ENCODE data around the gene ABCC3.

Gene ABCC3

DNA sequence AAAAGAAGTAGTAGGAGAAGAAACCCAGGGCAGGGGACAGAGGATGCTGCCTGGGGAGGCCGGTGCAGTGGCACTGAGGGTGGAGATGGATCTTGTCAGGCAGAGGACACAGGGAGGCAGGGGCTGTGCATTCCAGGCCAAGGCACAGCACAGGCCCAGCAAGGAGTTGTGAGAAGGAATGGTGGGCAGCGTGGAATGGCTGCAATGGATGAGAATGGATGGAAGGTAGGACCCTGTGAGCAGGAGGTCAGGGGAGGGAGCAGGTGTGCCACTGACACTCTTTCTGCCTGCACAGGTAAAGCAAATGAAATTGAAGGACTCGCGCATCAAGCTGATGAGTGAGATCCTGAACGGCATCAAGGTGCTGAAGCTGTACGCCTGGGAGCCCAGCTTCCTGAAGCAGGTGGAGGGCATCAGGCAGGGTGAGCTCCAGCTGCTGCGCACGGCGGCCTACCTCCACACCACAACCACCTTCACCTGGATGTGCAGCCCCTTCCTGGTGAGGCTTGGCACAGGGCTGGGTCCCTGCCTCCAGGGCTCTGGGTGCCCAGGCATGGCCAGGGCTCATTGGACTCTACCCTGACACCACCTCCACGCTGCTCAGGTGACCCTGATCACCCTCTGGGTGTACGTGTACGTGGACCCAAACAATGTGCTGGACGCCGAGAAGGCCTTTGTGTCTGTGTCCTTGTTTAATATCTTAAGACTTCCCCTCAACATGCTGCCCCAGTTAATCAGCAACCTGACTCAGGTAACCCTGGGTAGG lies 32.8 kb downstream of the ABCC3 start:
- Histone ChIP-seq H3K4me1 (ENCODE audit: control insufficient read depth, low read length) (no peaks in the 10 kb centered on the region), H3K4me2 (ENCODE audit: low read length) (no peak overlapping the region), H3F3A (ENCODE audit: control insufficient read depth, insufficient read depth) (no peaks in the 10 kb centered on the region)

DNA sequence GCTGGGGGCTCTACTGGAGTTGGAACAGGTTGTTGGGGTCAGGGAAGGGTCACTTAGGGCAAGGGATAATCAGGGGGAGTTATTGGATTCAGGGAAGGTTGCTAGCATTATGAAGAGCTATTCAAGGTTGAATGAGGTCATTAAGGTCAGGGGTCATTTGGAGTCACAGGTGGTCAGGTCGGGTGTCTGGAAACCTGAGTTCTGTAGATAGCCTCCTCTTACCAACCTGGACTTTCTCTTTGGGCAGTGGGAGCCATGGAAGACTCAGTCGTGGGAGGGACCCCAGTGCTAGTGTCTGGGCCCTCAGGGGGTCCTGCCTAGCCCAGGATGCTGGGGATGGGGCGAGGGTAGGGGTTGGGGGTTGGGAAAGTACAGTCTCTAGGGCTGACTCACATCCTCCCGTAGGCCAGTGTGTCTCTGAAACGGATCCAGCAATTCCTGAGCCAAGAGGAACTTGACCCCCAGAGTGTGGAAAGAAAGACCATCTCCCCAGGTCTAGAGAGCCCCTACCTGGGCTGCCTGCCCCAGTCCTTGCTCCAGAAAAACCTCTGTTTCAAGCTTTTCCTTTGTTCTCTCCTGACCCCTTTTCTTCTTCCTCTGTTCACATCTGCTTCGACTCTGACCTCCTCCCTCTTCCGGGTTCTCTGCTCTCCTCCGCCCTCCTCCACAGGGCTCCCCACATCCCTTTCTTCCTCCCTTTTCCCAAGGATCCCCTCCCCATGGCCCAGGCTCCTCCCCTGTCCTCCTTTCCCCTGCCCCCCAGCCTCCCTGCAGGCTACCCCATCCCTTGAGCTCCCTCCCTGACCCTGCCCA lies 33.5 kb downstream of the ABCC3 start:
- Histone ChIP-seq H3K27me3 (ENCODE audit: control insufficient read depth, low read length) (no peaks in the 10 kb centered on the region), H3K4me3 (ENCODE audit: low read length) (no peak overlapping the region), H3K9me3 (ENCODE audit: control insufficient read depth, insufficient read depth, low read length) (no peaks in the 10 kb centered on the region), H3K9me2 (replicated peaks; ENCODE audit: control insufficient read depth, low read length) (no peaks in the 10 kb centered on the region), H3K36me3 (ENCODE audit: control insufficient read depth, low read length) (no peaks in the 10 kb centered on the region), H3K4me2 (ENCODE audit: low read length) (no peak overlapping the region), H3K79me2 (ENCODE audit: control insufficient read depth, low read length) (no peaks in the 10 kb centered on the region), H3F3A (ENCODE audit: control insufficient read depth, insufficient read depth) (no peaks in the 10 kb centered on the region), H3K4me1 (ENCODE audit: control insufficient read depth, low read length) (no peaks in the 10 kb centered on the region), H3K27ac (ENCODE audit: low read depth, low read length) (no peak overlapping the region), H4K20me1 (ENCODE audit: control insufficient read depth, insufficient read depth, low read depth, low read length) (no peaks in the 10 kb centered on the region)
- TF ChIP-seq, protein P1, sequence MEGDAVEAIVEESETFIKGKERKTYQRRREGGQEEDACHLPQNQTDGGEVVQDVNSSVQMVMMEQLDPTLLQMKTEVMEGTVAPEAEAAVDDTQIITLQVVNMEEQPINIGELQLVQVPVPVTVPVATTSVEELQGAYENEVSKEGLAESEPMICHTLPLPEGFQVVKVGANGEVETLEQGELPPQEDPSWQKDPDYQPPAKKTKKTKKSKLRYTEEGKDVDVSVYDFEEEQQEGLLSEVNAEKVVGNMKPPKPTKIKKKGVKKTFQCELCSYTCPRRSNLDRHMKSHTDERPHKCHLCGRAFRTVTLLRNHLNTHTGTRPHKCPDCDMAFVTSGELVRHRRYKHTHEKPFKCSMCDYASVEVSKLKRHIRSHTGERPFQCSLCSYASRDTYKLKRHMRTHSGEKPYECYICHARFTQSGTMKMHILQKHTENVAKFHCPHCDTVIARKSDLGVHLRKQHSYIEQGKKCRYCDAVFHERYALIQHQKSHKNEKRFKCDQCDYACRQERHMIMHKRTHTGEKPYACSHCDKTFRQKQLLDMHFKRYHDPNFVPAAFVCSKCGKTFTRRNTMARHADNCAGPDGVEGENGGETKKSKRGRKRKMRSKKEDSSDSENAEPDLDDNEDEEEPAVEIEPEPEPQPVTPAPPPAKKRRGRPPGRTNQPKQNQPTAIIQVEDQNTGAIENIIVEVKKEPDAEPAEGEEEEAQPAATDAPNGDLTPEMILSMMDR (IDR thresholded peaks at IDR 0.05; ENCODE audit: low read depth, low read length, poor library complexity, severe bottlenecking): no peak

More for the DNA sequence above, 32.8 kb downstream of the ABCC3 start:
- no peak overlapping the region for H3K27ac ChIP-seq (ENCODE audit: low read depth, low read length)
- no peaks in the 10 kb centered on the region for H4K20me1 ChIP-seq (ENCODE audit: control insufficient read depth, insufficient read depth, low read depth, low read length)
- H3K79me2 ChIP-seq (ENCODE audit: control insufficient read depth, low read length): no peaks in the 10 kb centered on the region
- H3K4me3 ChIP-seq (ENCODE audit: low read length): no peak overlapping the region
- H3K9me2 ChIP-seq (replicated peaks; ENCODE audit: control insufficient read depth, low read length): no peaks in the 10 kb centered on the region
- TF ChIP-seq EZH2phosphoT487 (IDR thresholded peaks at IDR 0.05; ENCODE audit: borderline replicate concordance, low read length): no peak
- TF ChIP-seq, protein P1 (IDR thresholded peaks at IDR 0.05; ENCODE audit: low read depth, low read length, poor library complexity, severe bottlenecking): no peak
- no peaks in the 10 kb centered on the region for H3K27me3 ChIP-seq (ENCODE audit: control insufficient read depth, low read length)
- H3K36me3 ChIP-seq (ENCODE audit: control insufficient read depth, low read length): no peaks in the 10 kb centered on the region
- no peaks in the 10 kb centered on the region for H3K9me3 ChIP-seq (ENCODE audit: control insufficient read depth, insufficient read depth, low read length)

GRCh38 chr17:50668838-50669581 lies 34.3 kb downstream of the ABCC3 start:
- no peaks in the 10 kb centered on the region for H3K9me3 ChIP-seq (ENCODE audit: control insufficient read depth, insufficient read depth, low read length)
- no peak overlapping the region for H3K4me3 ChIP-seq (ENCODE audit: low read length)
- no peak overlapping the region for H3K4me2 ChIP-seq (ENCODE audit: low read length)
- no peak for TF ChIP-seq EZH2phosphoT487 (IDR thresholded peaks at IDR 0.05; ENCODE audit: borderline replicate concordance, low read length)
- H3K27ac ChIP-seq (ENCODE audit: low read depth, low read length): no peak overlapping the region
- H3K4me1 ChIP-seq (ENCODE audit: control insufficient read depth, low read length): no peaks in the 10 kb centered on the region
- H3K27me3 ChIP-seq (ENCODE audit: control insufficient read depth, low read length): no peaks in the 10 kb centered on the region
- H3K36me3 ChIP-seq (ENCODE audit: control insufficient read depth, low read length): no peaks in the 10 kb centered on the region
- no peaks in the 10 kb centered on the region for H3K79me2 ChIP-seq (ENCODE audit: control insufficient read depth, low read length)
- no peaks in the 10 kb centered on the region for H4K20me1 ChIP-seq (ENCODE audit: control insufficient read depth, insufficient read depth, low read depth, low read length)
- no peaks in the 10 kb centered on the region for H3K9me2 ChIP-seq (replicated peaks; ENCODE audit: control insufficient read depth, low read length)
- no peaks in the 10 kb centered on the region for H3F3A ChIP-seq (ENCODE audit: control insufficient read depth, insufficient read depth)

All from DOHH2 (cell line).